Cerebellar cortex (tissue), 1 donor: ENCODE results near the gene MYO1A.
"Not testable (repeated sequence)": the region's sequence is repeated elsewhere in the genome, so short reads cannot be mapped to it uniquely, and the experiment has no call there.

Experiments
- DNase-seq: peaks from one replicate; pipeline ENCODE4 v3.0.0-alpha.2; 2015; ENCODE audit warnings: low spot score

The MYO1A gene

DNA sequence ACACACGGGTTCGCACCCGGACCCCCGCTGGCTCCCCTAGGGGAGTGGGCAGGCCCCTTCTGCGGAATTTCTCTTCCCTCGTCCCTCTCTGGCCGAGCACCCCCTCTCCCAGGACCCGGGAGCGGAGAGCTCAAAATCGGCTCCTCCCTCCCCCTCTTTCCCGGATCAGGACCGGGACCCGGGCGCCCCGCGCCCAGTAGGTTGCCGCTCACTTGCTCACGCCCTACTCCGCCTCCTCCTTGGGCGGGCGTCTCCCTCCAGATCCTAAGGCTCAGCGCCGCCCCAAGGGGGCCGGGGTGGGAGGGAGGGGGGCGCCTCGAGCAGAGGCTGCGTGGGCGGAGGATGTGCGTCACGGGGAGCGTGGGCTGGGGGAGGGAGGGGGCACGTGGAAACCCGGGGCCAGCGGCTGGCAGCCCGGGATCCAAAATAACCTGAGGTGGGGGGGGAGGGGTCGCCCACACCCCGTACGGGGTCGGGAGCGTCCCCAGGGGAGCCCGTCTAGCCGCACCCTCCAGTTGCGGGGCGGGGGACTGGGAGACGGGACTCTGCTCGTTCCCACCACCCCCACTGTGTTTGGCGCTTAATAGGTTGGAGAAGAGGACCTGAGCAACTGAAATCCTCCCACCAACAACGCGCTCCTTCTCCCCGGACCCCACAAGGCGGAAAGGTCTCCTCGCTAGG lies 37.2 kb upstream of the MYO1A start:
- peak; percentile 70 for DNase-seq

DNA sequence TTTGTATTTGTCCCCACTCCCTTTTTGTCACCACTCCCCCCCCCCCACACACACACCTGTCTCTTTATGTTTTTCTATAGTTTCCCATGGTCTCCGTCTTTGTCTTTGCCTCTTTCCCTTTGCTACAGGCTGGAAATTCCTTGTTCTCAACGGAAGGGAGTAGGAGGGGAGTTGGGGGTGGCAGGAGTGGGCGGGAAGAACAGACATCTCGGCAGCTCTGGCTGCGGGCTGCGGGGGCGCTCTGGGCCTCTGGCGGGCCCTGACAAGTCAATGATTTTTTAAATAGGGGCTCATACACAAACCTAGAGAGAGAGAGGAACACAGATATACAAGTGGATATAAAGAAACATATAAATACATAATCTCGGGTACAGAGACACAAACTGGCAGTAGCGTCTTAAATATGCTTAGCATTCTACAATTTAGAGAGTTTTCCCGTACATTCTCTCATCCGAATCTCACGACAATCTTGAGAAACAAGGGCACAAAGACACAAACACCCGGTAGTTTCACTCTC lies 36.6 kb upstream of the MYO1A start:
- DNase-seq, result peak; percentile 86

DNA sequence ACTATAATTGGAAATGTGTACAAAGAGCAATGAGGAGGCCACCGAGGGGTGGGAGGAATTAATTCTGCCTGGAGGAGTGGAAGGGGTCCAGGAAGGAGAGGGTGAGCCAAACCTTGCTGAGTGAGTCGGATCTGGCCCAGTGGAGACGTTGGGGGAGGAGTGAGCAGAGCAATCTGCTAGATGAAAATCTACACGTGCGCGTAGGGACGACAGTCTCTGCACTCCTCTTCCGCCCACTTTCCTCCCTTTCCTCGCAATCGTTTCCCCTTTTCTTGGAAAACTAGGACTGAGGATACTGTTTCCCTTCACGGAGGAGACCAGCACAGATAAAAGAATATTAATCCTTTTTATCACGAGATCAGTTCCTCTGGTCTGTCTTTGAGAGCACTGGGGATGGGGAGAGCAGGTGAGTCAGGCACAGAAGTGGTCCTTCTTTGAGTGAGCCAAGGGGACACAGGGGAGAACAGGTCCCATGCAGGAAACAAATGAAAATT lies 36.1 kb upstream of the MYO1A start:
- peak; percentile 69 for DNase-seq

DNA sequence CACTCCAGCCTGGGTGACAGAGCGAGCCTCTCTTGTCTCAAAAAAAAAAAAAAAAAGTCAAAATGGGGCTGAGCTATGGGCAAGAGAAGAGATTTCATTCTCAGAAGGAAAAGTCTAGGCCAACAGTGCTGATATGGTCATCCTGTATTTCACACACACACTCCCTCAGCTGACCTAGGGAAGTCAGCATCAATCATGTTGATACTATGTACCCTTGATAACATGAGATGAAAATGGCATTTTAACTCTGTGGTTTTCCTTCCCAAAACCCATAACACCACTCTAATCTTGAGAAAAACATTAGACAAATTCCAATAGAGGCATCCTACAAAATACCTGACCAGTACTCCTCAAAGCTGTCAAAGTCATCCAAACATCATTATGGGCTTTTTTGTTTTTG lies 30.9 kb upstream of the MYO1A start:
- no peak for DNase-seq

DNA sequence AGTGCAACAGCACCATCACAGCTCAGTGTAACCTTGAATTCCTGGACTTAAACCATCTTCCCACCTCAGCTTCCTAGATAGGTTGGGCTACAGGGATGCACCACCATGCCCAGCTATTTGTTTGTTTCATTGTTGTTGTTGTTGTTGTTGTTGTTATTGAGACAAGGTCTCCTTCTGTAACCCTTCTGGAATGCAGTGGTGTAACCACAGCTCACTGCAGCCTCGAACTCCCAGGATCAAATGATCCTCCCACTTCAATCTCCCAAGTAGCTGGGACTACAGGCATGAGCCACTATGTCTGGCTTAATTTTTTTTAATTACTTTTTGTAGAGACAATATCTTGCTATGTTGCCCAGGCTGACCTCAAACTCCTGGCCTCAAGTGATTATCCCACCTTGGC lies 29.9 kb upstream of the MYO1A start:
- DNase-seq, result no peak

DNA sequence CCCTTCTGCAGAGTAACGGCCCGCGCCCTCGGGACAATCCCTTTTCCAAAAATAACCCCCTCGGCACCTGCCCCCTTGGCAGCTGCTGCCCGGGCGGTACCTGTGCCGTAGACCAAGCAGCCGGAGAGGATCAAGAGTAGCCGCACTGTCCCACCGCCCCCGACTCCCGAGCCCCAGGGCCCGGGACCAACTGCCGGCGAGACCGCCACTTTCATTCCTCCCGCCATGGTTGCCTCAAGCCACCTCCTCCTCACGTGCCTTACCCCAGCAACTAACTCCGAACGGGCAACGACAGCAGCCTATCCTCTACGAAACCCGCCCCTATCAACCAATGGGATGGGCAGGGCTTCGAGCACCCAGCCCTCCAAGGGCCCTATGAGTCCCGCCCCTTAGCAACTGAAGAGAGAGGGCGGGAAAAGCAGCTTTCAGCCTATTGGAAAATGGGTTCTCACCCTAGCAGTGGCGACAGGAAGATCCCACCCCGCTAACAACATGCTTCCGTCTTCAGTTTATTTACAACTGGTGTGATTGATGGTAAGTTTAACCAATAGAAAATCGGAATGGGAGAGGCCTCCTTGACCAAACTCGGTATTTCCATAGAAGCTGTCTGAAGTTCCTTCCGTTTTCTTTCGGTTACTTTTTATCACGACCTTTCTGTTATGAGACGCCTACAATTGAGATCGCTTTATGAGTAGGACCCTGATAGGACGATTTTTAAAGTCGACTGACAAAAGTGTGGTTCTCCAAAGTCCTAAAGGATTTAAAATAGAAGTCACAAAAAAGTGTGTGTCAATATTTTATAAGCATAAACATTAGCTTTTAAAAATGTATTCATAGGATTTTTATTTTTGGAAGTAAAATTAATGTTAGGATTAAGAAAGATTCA lies 28.8 kb upstream of the MYO1A start, which contains the start of gene NEMP1:
Gene NEMP1, minus strand, starts transcription at position 273 of the 886 bp plus-strand sequence. Its CDS starts 46 bp downstream, at position 227.
- peak; percentile 100 for DNase-seq

DNA sequence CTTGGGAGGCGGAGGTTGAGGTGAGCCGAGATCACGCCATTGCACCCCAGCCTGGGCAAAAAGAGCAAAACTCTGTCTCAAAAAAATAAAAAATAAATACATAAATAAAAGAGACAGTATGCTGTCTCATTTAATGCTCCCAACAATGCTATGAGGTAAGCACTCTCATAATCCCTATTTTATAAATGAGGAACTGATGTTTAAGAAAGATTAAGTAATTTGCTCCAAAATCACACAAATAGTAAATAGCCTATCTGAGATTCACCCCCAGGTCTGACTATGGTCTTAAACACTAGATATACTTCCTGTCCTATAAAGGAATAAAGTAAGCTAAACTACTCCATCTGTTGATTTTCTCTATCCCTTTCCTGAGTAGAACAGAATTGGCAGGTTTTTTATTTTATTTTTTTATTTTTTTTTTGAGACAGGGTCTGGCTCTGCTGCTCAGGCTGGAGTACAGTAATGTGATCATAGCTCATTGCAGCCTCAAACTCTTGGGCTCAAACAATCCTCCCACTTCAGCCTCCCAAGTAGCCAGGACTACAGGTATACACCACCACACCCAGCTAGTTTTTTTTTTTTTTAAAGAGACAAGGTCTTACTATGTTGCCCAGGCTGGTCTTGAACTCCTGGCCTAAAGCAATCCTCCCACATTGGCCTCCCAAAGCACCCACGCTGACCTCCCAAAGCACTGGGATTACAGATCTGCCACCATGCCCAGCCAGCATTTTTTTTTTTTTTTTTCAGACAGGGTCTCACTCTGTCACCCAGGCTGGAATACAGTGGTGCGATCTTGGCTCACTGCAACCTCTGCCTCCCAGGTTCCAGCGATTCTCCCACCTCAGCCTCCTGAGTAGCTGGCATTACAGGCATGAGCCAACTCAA lies 23.9 kb upstream of the MYO1A start:
- DNase-seq, result not testable (repeated sequence)

DNA sequence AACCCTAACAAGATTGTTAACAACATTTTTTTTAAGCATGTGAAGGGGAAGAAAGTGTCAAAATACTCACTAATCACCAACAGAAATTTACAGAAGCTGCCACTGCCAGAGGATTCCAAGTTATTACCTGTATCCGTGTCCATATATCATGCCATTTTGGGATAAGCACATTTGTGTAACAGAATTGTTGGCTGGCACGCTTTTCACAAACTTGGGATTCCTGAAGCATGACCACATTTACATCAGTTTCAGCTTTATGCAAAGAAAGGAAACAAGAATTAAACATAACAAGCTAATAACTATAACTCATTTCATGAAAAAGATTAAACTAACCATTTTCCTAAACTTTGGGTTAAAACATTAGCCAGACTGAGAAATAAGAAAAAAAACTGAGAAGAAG lies 22.7 kb upstream of the MYO1A start:
- DNase-seq, result no peak

DNA sequence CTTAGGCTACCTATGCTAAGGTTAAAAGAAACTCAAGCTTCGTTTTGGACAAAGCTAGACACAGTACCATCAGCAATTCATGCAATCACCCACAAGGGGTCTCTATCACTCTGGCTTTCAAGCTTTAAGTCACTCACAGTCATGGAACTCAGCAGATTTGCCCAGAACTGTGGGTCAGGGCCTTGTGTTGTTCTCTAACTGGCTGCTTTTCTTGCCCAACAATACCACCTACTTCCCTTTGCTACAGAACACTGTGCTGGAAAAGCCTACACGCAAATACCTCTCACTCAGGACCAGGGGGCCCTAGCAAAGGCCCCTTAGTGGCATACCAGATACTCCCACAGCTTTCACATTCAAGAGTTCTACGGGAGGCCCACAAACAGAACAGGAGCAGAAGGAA lies 19.6 kb upstream of the MYO1A start:
- DNase-seq, result peak; percentile 90

DNA sequence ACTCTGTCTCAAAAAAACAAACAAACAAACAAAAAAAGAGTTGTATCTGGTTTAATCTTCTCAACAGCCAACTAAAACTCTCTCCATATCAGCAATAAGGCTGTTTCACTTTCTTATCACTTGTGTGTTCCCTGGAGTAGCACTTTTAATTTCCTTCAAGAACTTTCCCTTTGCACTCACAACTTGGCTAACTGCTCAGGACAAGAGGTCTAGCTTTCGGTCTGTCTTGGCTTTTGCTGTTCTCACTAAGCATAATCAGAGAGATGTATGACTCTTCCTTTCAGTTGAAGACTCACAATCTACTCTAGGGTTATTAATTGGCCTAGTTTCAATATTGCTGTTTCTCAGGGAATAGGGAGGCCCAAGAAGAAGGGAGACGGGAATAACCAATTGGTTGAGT lies 16.3 kb upstream of the MYO1A start:
- DNase-seq, result no peak

DNA sequence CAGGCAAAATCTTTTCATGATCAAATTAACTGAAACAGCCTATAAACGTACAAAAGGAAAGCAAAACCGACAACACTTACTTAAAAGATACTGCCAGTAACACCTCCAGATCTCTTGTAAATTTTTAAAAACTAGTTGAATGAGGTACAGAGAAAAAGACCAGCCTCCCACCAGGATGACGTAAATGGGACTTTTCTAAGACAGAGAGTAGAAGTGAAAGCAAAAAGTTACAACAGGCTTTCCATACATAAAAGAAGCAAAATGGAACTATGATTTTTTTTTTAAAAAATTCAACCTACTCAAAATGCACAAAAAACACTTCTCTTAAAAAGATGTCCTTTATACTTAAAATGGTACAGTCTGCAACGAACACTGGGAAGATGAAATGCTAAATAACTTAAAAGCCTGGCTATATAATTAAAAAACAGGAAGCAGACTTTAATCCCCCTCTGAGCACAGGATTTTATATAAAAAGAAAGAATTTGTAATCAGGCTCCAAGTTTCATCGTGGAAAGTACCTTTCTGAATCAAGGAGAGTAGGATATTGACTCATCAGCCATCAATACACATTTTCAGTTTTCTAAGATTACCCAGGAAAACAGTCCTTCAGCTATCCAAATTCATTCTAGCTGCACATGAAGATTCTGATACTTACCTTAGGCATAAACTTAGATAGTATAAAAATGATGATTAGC lies 14.2 kb upstream of the MYO1A start:
- DNase-seq, result no peak

DNA sequence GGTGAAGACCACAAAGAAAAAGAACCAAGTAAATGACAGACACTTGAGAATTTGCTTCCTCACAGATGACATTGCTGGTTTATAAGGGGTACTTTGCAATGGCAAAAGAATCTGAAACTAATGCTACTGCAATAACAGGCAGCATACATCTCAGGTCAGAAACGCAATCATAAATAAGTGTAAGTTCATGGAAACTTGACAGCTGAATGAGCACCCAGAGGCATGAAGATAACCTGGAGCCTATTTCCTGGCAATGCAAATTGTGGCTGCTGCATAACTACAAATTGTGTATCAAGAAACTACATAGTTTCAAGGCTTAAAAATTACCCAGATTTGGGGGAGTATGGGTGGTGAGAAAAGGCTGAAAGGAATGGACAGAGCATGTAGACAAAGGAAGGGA lies 8.5 kb upstream of the MYO1A start:
- no peak for DNase-seq

DNA sequence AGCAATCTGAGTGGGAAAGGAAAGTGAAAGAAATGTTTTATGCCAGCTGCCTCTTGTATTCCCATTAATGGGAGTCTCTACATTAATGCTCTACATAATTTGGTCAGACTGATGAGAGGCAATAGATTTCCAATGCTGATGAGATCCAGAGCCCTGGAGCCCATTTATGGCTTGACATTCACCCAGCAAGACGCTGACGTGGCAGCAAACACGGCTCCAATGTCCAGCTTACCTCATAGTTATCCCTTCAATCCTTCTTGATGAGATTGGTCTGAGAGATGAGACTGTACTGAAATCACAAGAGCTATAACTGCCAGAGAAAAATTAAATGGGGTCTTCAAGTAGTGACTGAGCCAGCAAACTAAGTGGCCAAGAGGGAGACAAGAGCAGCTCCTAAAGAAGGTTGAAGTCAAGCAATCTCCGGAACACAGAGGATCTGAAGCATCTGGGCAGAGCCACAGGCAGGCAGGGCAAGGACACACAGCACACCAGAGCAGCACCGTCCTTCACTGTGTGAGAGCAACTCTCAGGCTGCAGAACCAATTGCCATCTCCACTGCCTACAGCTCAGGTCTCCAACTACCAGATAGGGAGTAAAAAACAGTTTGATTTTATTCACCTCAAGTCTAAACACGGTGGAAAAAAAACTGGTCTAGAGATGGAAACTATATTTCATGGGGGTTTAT lies 7.3 kb upstream of the MYO1A start:
- no peak for DNase-seq

DNA sequence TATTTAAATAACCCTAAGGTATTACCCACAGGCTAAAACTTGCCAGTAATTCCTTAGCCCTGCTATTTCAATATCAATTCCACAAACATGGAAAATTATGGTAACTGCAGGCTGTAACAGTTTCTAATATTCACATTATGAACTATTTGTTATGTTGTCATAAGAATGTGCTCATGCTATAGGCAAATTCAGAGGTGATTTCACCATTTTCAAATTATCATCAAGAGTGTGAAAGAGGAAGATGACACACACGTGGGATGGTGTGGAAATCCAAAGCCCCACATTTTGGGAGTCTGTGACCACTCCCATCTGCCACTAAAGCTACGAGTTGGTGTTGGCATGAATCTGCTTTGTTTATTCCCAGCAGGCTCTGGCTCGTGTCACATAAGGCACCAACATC lies 5.9 kb upstream of the MYO1A start:
- DNase-seq, result no peak

DNA sequence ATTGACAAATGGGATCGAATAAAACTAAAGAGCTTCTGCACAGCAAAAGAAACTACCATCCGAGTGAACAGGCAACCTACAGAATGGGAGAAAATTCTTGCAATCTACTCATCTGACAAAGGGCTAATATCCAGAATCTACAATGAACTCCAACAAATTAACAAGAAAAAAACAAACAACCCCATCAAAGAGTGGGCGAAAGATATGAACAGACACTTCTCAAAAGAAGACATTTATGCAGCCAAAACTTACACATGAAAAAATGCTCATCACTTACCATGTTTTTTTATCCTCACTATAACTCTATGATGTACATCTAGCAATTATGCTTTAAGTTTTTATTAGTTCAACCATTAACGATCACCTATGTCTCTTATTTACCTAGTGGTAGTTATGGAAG lies 4.0 kb upstream of the MYO1A start:
- DNase-seq, result not testable (repeated sequence)

DNA sequence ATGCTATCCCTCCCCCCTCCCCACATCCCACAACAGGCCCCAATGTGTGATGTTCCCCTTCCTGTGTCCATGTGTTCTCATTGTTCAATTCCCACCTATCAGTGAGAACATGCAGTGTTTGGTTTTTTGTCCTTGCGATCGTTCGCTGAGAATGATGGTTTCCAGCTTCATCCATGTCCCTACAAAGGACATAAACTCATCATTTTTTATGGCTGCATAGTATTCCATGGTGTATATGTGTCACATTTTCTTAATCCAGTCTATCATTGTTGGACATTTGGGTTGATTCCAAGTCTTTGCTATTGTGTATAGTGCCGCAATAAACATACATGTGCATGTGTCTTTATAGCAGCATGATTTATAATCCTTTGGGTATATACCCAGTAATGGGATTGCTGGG lies 3.2 kb upstream of the MYO1A start:
- DNase-seq, result not testable (repeated sequence)

DNA sequence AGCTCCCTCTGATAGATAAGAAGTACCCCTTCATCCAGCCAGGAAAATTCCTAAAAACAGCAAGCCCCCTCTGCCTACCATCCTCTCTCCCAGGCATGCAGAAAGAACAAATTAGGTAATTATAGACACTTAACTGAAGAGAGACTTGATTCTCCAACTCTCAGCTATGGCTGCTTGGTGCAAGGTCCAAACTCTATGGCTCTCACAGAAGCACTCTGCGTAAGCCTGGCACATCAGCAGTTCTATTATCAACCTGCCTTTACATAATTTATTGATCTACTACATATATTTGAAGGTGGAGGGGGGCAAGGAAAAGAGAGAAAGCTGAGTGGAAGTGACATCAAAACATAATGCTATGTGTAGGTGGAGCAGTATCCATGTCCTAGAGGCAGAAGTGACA lies 1.1 kb upstream of the MYO1A start:
- no peak for DNase-seq

DNA sequence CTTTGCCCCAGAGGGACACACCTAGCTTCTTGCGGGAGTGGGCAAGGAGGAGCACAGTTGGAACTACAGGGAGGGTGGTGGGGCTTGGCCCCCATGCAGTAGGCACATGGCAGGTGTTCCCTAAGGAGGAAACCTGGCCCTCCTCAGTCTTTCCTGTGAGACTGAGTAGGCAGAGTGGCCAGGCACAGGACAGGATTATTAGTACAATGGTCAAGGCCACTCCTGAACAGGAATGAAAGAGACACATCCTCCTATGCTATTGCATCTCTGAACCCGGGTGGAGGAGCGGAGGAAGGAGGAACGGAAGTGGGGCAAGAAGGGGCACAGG lies 846 bp downstream of the MYO1A start:
- no peak for DNase-seq

DNA sequence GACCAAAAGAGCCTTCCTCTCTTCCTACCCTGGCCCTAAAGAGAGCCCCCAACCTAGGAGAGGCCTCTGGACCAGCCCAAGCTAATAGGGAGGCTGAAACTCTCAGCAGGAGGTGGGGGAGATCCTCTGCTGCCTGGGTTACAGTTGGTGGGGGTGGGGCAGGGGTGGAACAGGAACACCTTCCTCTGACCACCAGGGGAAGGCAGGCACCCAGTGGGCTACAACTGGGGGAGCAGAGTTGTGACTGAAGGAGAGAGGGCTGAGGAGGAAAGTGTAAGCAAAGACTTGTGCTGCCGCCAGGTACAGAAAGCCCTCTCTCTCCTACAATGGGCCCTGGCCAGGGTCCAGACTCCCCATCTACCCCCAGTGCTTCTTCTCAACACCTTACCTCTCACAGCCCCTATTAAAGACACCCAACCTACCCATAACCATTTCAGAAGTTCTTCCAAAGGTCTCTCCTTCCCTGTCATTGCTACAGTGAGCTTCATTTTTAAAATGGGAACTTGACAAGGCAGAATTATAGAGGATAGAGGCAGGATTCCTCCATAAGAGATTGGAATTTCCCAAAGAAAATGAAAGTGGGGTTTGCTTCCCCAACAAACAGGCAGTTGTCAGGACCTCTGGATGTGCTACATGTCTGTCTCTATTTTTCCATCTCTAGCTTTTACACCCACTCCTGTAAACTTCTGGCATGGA lies 1.4 kb downstream of the MYO1A start:
- DNase-seq, result no peak

DNA sequence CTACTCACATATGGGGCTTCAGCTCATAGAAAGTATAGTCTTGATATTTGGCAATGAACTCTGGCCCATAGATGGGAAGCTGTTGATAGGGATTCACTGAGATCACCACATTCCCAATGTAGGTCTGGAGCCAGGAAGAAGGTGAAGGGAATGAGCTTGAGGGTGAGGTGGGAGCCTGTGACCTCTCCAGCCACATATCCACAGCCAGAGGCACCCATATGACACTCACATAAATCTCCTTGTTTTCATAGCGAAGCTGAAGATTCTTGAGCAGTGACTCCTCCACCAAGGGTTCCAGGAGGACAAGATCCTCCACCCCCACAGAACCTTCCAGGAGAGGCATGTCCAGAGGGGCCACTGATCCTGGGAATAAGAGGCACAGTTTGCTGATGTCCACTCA lies 1.9 kb downstream of the MYO1A start:
- no peak for DNase-seq
